ENCODE results near the gene FAM174B. TPM values are rescaled to one million over a fixed set of nuclear protein-coding genes. Genes with fewer than 3 reads are reported as not detected.

The FAM174B gene
- total and polyA plus RNA-seq, 3 donors from 2014 or later: 15.7 to 18.7 (median 18.6) TPM

GRCh38 chr15:92574566-92574965 lies 81.0 kb downstream of the FAM174B start:
- Histone ChIP-seq H3K9me3 (no peaks in the 10 kb centered on the region), H3K36me3 (ENCODE audit: low read depth, missing control alignments) (no peaks in the 10 kb centered on the region), H3K4me3 (no peak overlapping the region), H3K27ac (no peak overlapping the region), H3K4me1 (no peaks in the 10 kb centered on the region), H3K27me3 (no peaks in the 10 kb centered on the region)
- intact Hi-C loops (cut with DNase I; ENCODE audit: low total_unique reads): no loop called here
- TF ChIP-seq POLR2A (IDR thresholded peaks at IDR 0.05) (no peak), CTCF (IDR thresholded peaks at IDR 0.05) (no peak)
- 74 to 89% methylated on average over 1 of the region's 1 CpG for WGBS, 2 donors
- no peak for DNase-seq

GRCh38 chr15:92574161-92574560 lies 81.4 kb downstream of the FAM174B start:
- H3K27me3 ChIP-seq: no peaks in the 10 kb centered on the region
- no peak for DNase-seq
- TF ChIP-seq POLR2A (IDR thresholded peaks at IDR 0.05) (no peak), CTCF (IDR thresholded peaks at IDR 0.05) (no peak)
- intact Hi-C loops (cut with DNase I; ENCODE audit: low total_unique reads): no loop called here
- no peaks in the 10 kb centered on the region for H3K9me3 ChIP-seq
- H3K36me3 ChIP-seq (ENCODE audit: low read depth, missing control alignments): no peaks in the 10 kb centered on the region
- no peaks in the 10 kb centered on the region for H3K4me1 ChIP-seq
- H3K27ac ChIP-seq: no peak overlapping the region
- WGBS, 2 donors: 36 to 55% methylated on average over 1 of the region's 1 CpG
- no peak overlapping the region for H3K4me3 ChIP-seq

DNA sequence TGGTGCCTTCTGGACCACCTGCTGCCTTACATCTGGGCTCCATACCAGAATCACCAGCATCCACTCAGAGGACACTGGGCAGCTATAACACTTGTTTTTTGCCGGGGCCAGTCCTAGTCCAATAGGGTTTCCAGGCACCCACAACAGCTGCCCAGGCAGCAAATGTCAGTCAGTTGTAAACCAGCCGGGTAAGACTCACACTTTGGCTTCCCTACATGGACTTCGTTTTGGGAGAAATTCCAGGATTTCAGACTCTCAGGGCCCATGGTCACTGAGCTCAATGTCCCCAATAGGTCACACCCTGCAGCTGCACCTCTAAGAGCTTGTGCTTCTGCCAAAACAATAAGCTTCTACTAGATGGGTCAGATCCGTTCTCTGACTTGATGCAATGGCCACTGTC lies 83.8 kb downstream of the FAM174B start:
- H3K36me3 ChIP-seq (ENCODE audit: low read depth, missing control alignments): no peaks in the 10 kb centered on the region
- no peak for DNase-seq
- no peaks in the 10 kb centered on the region for H3K9me3 ChIP-seq
- H3K4me3 ChIP-seq: no peak overlapping the region
- H3K4me1 ChIP-seq: no peaks in the 10 kb centered on the region
- no peak overlapping the region for H3K27ac ChIP-seq
- no peak for TF ChIP-seq CTCF (IDR thresholded peaks at IDR 0.05)
- no peak for TF ChIP-seq POLR2A (IDR thresholded peaks at IDR 0.05)
- intact Hi-C loops (cut with DNase I; ENCODE audit: low total_unique reads): no loop called here
- 91 to 97% methylated on average over 4 of the region's 4 CpGs for WGBS, 2 donors
- H3K27me3 ChIP-seq: no peaks in the 10 kb centered on the region

DNA sequence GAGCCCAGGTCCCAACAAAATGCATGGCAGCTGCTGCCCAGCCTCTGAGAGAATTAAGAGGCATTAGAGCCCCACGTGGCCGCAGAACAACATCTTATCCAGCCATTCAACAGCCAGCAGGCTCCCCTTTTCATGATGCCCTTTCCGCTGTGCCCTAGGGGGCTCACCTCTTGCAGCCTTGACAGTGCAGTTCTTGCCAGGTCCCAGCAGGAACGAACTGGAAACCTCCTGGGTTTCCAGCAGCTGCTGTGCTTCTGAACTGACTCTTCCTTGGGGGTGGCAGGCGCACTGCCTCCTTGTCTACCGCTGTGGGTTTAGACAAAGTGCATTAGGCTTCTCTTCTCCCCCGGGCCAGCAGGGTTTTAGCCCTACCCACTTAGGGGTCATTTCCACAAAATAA lies 85.2 kb downstream of the FAM174B start:
- intact Hi-C loops (cut with DNase I; ENCODE audit: low total_unique reads): no loop called here
- H3K27me3 ChIP-seq: no peaks in the 10 kb centered on the region
- no peaks in the 10 kb centered on the region for H3K4me1 ChIP-seq
- WGBS, 2 donors: 72 to 82% methylated on average over 7 of the region's 7 CpGs
- H3K36me3 ChIP-seq (ENCODE audit: low read depth, missing control alignments): no peaks in the 10 kb centered on the region
- H3K27ac ChIP-seq: no peak overlapping the region
- DNase-seq: no peak
- H3K9me3 ChIP-seq: no peaks in the 10 kb centered on the region
- TF ChIP-seq POLR2A (IDR thresholded peaks at IDR 0.05) (no peak), CTCF (IDR thresholded peaks at IDR 0.05) (no peak)
- no peak overlapping the region for H3K4me3 ChIP-seq

DNA sequence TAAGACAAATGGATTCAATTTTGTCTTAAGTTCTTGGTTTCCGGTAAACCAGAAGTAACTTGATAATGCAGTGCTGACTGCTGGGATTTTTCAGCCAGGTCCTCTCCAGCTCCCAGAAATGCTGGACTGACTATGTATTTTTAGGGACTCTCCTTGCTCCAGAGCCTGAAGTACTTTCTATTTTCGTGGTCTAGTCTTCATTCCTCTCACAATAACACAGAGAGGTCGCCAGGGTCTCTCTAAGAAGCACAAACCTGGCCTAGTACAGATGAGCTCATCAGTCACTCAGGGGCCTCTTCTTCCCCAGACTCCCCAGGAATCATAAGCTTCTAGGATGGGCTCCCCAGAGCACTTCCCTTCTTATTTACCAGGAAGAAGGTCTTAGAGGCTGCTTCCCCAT lies 85.8 kb downstream of the FAM174B start:
- no peaks in the 10 kb centered on the region for H3K36me3 ChIP-seq (ENCODE audit: low read depth, missing control alignments)
- no peaks in the 10 kb centered on the region for H3K9me3 ChIP-seq
- H3K4me3 ChIP-seq: no peak overlapping the region
- H3K4me1 ChIP-seq: no peaks in the 10 kb centered on the region
- no peaks in the 10 kb centered on the region for H3K27me3 ChIP-seq
- WGBS, 2 donors: 64 to 83% methylated on average over 3 of the region's 3 CpGs
- no peak overlapping the region for H3K27ac ChIP-seq
- TF ChIP-seq POLR2A (IDR thresholded peaks at IDR 0.05) (no peak), CTCF (IDR thresholded peaks at IDR 0.05) (no peak)
- intact Hi-C loops (cut with DNase I; ENCODE audit: low total_unique reads): no loop called here
- no peak for DNase-seq

Measured in testis (tissue), 3 donors.